ENCODE measurements around the gene ADISSP. TPM values are rescaled to one million over a fixed set of nuclear protein-coding genes. Genes with fewer than 3 reads are reported as not detected.

ADISSP gene
- total RNA-seq, 1 donor from 2014 or later = 18.0 TPM

- Mint-ChIP-seq H3K27ac (ENCODE audit: unreplicated experiment) (no peak overlapping the region), H3K4me3 (ENCODE audit: unreplicated experiment) (no peak overlapping the region), H3K36me3 (ENCODE audit: low read depth, unreplicated experiment) (no peaks in the 10 kb centered on the region), H3K4me1 (ENCODE audit: unreplicated experiment) (peaks cover 3% of the 10 kb centered on the region), H3K27me3 (ENCODE audit: unreplicated experiment) (peaks cover 9% of the 10 kb centered on the region), H3K9me3 (ENCODE audit: unreplicated experiment) (no peaks in the 10 kb centered on the region)
- no peak for DNase-seq (ENCODE audit: low spot score)
- TF ChIP-seq CTCF (IDR thresholded peaks at IDR 0.05; ENCODE audit: unreplicated experiment) = no peak
Observed at GRCh38 chr20:3812975-3813847, 45.7 kb upstream of the ADISSP start.

GRCh38 chr20:3812259-3812681, 44.7 kb upstream of the ADISSP start:
- TF ChIP-seq CTCF (IDR thresholded peaks at IDR 0.05; ENCODE audit: unreplicated experiment) = no peak
- peaks cover 8% of the 10 kb centered on the region for H3K4me1 Mint-ChIP-seq (ENCODE audit: unreplicated experiment)
- H3K27ac Mint-ChIP-seq (ENCODE audit: unreplicated experiment) = no peak overlapping the region
- peaks cover 9% of the 10 kb centered on the region for H3K27me3 Mint-ChIP-seq (ENCODE audit: unreplicated experiment)
- H3K36me3 Mint-ChIP-seq (ENCODE audit: low read depth, unreplicated experiment) = no peaks in the 10 kb centered on the region
- DNase-seq (ENCODE audit: low spot score) = no peak
- H3K9me3 Mint-ChIP-seq (ENCODE audit: unreplicated experiment) = no peaks in the 10 kb centered on the region
- H3K4me3 Mint-ChIP-seq (ENCODE audit: unreplicated experiment) = no peak overlapping the region

DNA sequence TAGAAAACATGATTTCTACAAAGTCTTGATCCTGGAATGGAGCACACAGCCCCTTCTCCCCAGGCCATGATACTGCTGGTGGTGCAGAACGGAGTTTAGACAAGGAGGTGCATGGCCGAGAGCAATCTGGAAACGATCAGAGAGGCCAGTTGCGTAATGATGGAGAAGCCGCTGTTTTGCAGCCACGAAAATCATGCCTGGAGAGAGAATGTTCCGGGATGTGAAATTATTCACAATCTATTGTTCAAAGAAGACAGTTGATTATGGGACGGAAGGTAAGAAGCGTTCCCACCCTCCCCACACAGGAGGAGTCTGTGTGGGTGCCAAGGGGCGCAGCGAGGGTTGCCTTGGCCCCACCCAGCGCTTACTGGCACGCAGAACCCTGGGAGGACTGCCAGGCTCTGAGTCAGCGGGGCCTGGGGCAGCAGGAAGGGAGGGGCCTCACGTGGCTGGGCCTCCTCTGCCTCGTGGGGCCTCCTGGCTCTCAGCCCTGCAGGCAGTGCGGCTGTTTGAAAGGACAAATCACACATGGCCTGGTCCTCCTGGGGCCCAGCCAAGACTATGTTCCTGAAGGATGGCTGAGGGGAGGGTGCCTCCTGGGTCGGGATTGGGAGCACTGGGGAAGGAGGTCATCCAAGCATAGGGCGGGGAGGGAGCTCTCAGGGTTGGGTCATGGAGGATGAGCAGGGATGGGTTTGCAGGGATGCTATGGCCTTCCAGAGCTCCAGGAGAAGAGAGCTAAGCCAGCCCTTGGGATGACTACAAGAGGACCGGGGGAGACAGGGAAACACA, 44.1 kb upstream of the ADISSP start:
- H3K36me3 Mint-ChIP-seq (ENCODE audit: low read depth, unreplicated experiment) = no peaks in the 10 kb centered on the region
- no peak for DNase-seq (ENCODE audit: low spot score)
- no peak overlapping the region for H3K27ac Mint-ChIP-seq (ENCODE audit: unreplicated experiment)
- H3K4me3 Mint-ChIP-seq (ENCODE audit: unreplicated experiment) = no peak overlapping the region
- H3K4me1 Mint-ChIP-seq (ENCODE audit: unreplicated experiment) = peaks cover 12% of the 10 kb centered on the region
- H3K9me3 Mint-ChIP-seq (ENCODE audit: unreplicated experiment) = no peaks in the 10 kb centered on the region
- TF ChIP-seq CTCF (IDR thresholded peaks at IDR 0.05; ENCODE audit: unreplicated experiment) = no peak
- peaks cover 9% of the 10 kb centered on the region for H3K27me3 Mint-ChIP-seq (ENCODE audit: unreplicated experiment)

- H3K36me3 Mint-ChIP-seq (ENCODE audit: low read depth, unreplicated experiment) = peaks cover 16% of the 10 kb centered on the region
- peaks cover 14% of the 10 kb centered on the region for H3K4me1 Mint-ChIP-seq (ENCODE audit: unreplicated experiment)
- no peak for DNase-seq (ENCODE audit: low spot score)
- no peak overlapping the region for H3K27ac Mint-ChIP-seq (ENCODE audit: unreplicated experiment)
- no peak for TF ChIP-seq CTCF (IDR thresholded peaks at IDR 0.05; ENCODE audit: unreplicated experiment)
- H3K9me3 Mint-ChIP-seq (ENCODE audit: unreplicated experiment) = no peaks in the 10 kb centered on the region
- H3K4me3 Mint-ChIP-seq (ENCODE audit: unreplicated experiment) = no peak overlapping the region
- H3K27me3 Mint-ChIP-seq (ENCODE audit: unreplicated experiment) = peaks cover 12% of the 10 kb centered on the region
Observed at GRCh38 chr20:3808544-3808943, 41.0 kb upstream of the ADISSP start.
